Measurements from ENCODE around the gene IFNA14.

DNA sequence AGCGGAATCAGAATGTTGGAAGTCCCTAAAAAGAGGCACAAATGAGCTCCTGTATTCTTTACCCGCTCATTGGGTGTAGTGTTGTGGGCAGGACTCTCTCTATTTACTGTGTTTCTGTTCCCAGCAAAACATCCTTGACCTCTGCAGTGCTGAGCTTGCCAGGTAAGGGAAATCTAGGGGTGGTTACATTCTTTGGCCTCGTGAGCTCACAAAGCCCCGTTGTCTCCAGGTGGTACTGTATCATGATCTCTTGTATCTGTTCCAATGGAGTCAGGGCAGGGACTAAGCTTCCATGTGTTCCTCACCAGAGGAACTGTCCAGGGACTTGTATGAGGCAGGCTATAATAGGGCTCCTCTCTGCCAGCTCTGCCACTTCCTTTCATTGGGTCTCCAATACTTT lies 11.8 kb upstream of the IFNA14 start:
- TF ChIP-seq, protein P1, sequence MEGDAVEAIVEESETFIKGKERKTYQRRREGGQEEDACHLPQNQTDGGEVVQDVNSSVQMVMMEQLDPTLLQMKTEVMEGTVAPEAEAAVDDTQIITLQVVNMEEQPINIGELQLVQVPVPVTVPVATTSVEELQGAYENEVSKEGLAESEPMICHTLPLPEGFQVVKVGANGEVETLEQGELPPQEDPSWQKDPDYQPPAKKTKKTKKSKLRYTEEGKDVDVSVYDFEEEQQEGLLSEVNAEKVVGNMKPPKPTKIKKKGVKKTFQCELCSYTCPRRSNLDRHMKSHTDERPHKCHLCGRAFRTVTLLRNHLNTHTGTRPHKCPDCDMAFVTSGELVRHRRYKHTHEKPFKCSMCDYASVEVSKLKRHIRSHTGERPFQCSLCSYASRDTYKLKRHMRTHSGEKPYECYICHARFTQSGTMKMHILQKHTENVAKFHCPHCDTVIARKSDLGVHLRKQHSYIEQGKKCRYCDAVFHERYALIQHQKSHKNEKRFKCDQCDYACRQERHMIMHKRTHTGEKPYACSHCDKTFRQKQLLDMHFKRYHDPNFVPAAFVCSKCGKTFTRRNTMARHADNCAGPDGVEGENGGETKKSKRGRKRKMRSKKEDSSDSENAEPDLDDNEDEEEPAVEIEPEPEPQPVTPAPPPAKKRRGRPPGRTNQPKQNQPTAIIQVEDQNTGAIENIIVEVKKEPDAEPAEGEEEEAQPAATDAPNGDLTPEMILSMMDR (IDR thresholded peaks at IDR 0.05), result no peak
- TF ChIP-seq POLR2A (IDR thresholded peaks at IDR 0.05; ENCODE audit: low read depth), result no peak

All from esophagus muscularis mucosa (tissue), 3 donors.